ENCODE measurements around the gene UGT1A8.

Gene UGT1A8

DNA sequence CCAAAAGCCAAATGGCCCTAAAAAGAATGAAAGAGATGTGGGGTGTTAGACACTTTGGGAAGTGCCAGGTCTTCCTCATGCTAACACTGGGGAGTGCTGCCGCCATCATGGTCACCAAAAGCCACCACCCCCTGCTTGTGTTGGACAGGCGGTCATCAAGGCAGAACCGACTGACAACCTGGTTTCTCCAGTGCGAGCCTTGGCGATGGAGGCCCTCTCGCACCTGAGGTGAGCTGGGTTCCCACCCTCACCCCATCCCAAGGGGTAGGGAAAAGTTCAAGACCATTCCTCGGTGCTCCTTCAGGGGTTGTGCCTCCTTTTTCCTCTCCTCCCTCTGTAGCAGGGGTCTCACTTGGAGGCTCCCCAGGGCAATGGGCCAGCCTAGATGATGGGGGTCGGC, 194.3 kb downstream of the UGT1A8 start:
- DNase-seq (ENCODE audit: low read depth): no peak
- no peak overlapping the region for H3K4me3 ChIP-seq (ENCODE audit: low read depth, low read length)
- TF ChIP-seq, protein P1, sequence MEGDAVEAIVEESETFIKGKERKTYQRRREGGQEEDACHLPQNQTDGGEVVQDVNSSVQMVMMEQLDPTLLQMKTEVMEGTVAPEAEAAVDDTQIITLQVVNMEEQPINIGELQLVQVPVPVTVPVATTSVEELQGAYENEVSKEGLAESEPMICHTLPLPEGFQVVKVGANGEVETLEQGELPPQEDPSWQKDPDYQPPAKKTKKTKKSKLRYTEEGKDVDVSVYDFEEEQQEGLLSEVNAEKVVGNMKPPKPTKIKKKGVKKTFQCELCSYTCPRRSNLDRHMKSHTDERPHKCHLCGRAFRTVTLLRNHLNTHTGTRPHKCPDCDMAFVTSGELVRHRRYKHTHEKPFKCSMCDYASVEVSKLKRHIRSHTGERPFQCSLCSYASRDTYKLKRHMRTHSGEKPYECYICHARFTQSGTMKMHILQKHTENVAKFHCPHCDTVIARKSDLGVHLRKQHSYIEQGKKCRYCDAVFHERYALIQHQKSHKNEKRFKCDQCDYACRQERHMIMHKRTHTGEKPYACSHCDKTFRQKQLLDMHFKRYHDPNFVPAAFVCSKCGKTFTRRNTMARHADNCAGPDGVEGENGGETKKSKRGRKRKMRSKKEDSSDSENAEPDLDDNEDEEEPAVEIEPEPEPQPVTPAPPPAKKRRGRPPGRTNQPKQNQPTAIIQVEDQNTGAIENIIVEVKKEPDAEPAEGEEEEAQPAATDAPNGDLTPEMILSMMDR (IDR thresholded peaks at IDR 0.05; ENCODE audit: insufficient read depth, low read depth, low read length, missing control alignments): no peak

DNA sequence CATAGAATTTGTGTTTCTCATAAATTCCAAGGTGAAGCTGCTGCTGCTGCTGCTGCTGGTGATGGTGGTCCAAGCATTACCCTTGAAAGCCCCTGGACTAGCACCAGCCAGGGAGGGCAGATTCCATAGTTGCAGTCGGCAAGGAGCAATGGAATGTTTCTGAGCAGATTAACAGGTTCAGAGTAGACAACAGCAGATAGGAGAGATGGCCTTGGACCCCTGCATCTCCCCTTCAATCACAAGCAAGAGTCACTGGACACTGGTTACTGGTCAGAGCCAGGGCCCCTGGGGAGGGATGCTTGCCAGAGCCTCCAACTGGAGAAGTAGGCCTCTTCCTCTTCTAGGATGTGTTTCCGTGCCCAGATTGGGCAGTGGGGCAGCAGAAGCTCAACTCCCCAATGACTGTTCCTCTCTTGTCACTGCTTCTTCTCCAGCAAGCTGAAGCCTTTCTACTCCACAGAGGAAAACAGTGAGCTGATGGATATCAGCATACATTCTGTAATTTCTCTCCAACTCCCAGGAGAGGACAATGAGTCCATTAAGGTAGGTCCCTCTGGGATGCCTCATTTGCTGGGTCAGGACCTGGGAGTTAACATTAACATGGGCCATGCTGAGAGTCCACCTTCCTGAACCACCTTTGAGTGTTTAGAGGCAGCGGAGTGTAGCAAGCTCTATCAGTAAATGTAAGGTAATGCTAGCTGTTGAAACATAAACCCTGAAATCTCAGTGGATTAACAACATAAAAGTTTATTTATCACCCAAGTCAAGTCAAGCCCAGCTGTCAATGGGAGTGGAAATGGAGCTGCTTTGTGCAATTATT, 196.0 kb downstream of the UGT1A8 start:
- DNase-seq (ENCODE audit: low read depth): no peak
- H3K4me3 ChIP-seq (ENCODE audit: low read depth, low read length): no peak overlapping the region
- TF ChIP-seq, protein P1 (IDR thresholded peaks at IDR 0.05; ENCODE audit: insufficient read depth, low read depth, low read length, missing control alignments): no peak

DNA sequence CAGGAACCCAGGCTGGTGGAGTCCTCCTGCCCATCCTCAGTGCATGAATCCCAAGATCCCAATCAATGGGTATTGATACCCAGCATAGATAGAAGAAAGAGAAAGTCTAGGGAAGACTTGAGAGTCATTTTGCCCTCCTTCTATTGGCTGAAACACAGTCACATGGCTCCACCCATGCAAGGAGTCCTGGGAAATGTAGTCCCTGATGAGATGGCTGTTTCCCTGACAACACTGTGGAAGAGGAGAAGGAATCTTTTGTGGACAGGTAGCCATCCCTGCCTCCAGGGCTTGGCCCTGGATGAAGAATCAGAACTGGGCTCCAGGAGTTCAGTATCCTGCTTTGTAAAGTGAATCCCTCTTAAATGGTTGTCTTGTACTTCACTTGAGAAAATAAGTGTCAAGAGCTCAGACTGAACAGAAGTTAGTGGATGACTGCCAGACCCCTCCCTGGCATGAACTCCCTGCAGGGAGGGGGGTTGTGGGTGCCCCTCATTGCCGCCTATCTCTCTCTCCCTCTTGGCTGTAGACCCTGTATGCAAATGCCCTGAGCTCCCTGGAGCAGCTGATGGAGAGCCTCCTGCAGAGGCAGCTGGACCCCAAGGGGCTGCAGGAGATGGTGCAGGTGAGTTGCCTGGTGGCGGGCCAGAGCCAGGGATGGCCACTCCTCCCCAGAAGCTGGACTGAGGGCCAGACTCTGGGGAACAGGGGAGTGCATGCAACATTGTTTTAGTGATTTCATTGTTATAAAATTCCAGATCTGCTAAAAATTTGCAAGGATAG, 196.8 kb downstream of the UGT1A8 start:
- no peak overlapping the region for H3K4me3 ChIP-seq (ENCODE audit: low read depth, low read length)
- no peak for DNase-seq (ENCODE audit: low read depth)
- TF ChIP-seq, protein P1 (IDR thresholded peaks at IDR 0.05; ENCODE audit: insufficient read depth, low read depth, low read length, missing control alignments): no peak

DNA sequence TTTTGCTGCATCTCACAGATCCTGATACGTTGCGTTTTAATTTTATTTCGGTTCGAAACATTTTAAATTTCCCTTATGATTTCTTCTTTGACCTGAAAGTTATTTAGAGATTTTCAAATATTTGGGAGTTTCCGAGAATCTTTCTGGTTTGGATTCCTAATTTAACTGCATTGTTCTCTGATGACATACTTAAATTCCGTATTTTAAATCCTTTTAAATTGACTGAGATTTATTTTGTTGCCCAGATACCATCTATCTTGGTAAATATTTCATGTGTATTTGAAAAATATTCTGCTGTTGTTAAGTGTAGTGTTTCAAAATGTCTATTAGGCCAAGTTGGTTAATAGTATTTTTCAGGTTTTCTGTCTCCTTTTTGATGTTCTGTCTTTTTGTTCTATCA, 198.4 kb downstream of the UGT1A8 start:
- no peak overlapping the region for H3K4me3 ChIP-seq (ENCODE audit: low read depth, low read length)
- DNase-seq (ENCODE audit: low read depth): no peak
- TF ChIP-seq, protein P1 (IDR thresholded peaks at IDR 0.05; ENCODE audit: insufficient read depth, low read depth, low read length, missing control alignments): no peak

DNA sequence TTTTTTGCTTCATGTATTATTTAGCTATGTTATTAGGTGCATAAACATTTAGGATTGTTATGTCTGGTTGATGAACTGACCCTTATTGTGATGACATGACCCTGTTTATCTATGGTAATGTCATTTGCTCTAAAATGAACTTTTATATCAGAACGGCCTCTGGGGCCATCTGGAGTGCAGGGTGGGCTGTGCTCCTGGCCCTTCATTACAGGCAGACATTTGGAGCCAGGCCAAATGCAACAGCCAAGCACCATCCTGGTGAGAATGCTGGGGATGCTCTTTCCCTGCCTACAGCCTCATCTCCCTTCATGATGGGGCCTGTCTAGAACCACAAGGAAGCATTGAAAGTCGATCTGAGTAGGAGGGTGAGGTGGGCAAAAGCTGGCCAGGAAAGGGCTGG, 198.9 kb downstream of the UGT1A8 start:
- no peak overlapping the region for H3K4me3 ChIP-seq (ENCODE audit: low read depth, low read length)
- TF ChIP-seq, protein P1 (IDR thresholded peaks at IDR 0.05; ENCODE audit: insufficient read depth, low read depth, low read length, missing control alignments): no peak
- DNase-seq (ENCODE audit: low read depth): no peak

DNA sequence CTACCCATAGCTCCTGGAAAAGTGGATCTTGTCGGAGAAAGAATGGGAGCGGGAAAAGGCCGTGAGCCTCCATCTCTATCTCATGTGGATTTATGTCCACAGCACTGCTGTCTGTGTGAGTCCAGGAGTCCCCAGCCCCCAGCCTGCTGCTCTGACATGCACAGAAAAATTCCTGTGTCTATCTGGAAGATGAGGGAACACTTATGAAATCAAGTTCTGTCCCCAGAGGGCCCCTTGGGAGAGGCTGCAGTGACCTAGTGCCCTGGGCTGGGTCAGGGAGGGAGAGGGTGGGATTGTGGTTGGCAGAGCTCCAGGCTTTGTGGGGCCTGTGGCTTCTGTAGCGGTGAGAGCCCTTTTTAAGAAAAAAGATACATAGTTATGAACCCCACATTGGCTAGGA, 199.3 kb downstream of the UGT1A8 start:
- TF ChIP-seq, protein P1 (IDR thresholded peaks at IDR 0.05; ENCODE audit: insufficient read depth, low read depth, low read length, missing control alignments): no peak
- no peak overlapping the region for H3K4me3 ChIP-seq (ENCODE audit: low read depth, low read length)
- no peak for DNase-seq (ENCODE audit: low read depth)
